Neuron (in vitro differentiated cells): ENCODE data around the gene SERP2.

ENCODE experiments used
- H2AFZ ChIP-seq: one replicate; pipeline ENCODE4 v1.6.1; 2013; ENCODE audit warnings: low read depth, mild to moderate bottlenecking, inconsistent platforms, low read length, moderate library complexity
- H3K27me3 ChIP-seq: one replicate; pipeline ENCODE4 v1.6.1; 2013; ENCODE audit warnings: low read length; ENCODE audit not compliant: insufficient read depth
- H3K36me3 ChIP-seq: one replicate; pipeline ENCODE4 v1.6.1; 2013; ENCODE audit warnings: low read length; ENCODE audit not compliant: insufficient read depth
- H3K4me1 ChIP-seq: one replicate; pipeline ENCODE4 v1.6.1; 2013; ENCODE audit warnings: low read length; ENCODE audit not compliant: insufficient read depth
- H3K4me3 ChIP-seq: 2 replicates; pipeline ENCODE4 v1.5.1; 2013; ENCODE audit warnings: mild to moderate bottlenecking, low read length, moderate library complexity
- H3K9me3 ChIP-seq: one replicate; pipeline ENCODE4 v1.6.1; 2013; ENCODE audit warnings: low read length

SERP2 gene

DNA sequence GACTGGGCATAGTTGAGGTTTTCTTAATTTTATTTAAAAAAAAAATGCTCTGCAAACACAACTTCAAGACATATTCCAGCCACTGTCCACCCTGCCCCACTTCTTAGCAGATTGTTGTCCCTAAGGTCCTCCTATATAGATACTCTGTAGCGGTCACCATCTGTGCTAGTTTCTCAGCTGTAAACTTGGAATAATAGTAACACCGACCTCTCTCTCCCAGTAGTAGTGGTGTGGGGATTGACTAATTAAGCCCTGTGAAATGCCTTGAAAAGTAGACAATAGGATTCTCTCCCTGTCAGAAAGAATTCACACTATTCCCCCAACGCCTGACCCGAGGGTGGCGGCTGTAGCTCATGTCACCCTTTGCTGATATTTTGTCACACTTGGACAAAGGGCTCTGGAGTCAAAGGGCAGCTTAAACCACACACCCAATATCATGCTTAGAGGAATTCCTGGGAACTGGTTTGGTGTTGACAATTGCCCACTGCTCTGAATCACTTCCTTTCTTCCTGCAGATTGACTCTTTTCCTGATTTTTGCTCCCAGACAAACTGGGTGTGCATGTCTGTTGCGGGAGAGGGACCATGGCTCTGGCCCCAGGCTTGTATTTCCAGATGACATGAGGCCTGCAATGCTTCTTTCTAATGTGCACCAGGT lies 9.2 kb upstream of the SERP2 start:
- H3K9me3 ChIP-seq: no peaks in the 10 kb centered on the region
- H3K4me1 ChIP-seq: peaks cover 32% of the 10 kb centered on the region
- no peak overlapping the region for H3K4me3 ChIP-seq
- no peaks in the 10 kb centered on the region for H3K36me3 ChIP-seq
- H3K27me3 ChIP-seq: no peaks in the 10 kb centered on the region
- no peak overlapping the region for H2AFZ ChIP-seq

DNA sequence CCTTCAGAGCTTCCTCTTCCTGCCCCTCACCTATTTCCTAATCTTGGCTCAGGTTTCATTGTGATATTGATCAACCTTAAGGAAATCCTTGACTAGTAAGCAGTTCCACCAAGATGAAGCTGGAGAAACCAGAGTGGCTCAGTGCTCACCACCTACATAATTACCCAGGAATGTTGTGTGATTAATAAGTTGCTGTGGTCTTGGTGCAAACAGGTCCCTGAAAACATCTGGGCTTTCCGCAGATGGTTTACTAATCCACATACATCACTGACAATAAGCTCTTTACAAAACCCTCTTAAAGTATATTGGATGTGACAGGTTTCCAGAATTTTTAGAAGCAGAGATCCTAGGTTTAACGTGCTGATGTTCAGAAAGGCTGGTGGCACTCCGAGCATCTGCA lies 8.6 kb upstream of the SERP2 start:
- H3K4me1 ChIP-seq: peaks cover 32% of the 10 kb centered on the region
- H3K27me3 ChIP-seq: no peaks in the 10 kb centered on the region
- H3K4me3 ChIP-seq: no peak overlapping the region
- no peak overlapping the region for H2AFZ ChIP-seq
- H3K36me3 ChIP-seq: no peaks in the 10 kb centered on the region
- no peaks in the 10 kb centered on the region for H3K9me3 ChIP-seq

DNA sequence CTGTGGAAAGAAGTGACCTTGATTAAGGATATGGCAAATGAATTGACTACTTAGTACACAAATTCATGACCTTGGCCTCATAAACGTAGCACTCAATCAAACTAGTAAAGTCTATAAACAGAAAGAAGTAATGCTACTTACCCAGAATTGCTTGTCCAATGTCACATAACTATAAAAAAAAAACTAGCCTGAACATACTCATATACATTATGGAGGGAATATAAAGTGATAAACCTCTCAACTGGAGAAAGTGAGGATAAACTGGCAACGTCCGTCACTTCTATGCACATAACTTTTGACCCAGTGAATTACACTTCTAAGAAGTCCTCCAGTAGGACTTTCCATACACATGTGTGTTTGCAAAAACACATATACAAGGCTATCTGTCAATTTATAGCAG lies 7.7 kb upstream of the SERP2 start:
- H2AFZ ChIP-seq: no peak overlapping the region
- H3K36me3 ChIP-seq: no peaks in the 10 kb centered on the region
- H3K4me3 ChIP-seq: no peak overlapping the region
- no peaks in the 10 kb centered on the region for H3K9me3 ChIP-seq
- H3K4me1 ChIP-seq: peaks cover 32% of the 10 kb centered on the region
- no peaks in the 10 kb centered on the region for H3K27me3 ChIP-seq

DNA sequence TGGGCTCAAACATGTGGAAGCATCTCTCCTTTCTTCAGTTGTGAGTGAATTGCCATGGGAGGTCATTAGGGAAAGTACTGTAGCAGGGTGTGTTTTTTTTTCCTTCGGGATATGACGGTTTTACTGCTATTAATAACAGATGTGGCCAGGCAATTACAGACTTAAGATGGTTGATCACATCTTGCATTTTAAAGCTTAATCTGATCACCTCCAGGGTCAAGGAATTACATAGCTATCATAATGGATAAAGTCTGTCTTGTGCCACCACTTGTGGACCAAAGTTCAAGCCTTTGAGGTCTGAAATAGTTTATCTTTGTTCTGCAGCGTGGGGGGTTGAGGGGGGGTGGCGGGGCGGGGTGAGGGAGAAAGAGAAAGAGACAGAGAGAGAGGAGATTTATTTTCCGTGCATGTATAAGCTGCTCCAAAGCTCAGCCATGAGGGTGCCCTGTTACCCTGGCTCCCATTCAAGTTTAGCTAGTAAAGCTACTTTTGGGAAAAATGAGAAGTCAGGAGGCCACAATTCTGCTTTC lies 5.5 kb upstream of the SERP2 start:
- Histone ChIP-seq H3K9me3 (peaks cover 4% of the 10 kb centered on the region), H2AFZ (no peak overlapping the region), H3K36me3 (no peaks in the 10 kb centered on the region), H3K27me3 (no peaks in the 10 kb centered on the region), H3K4me1 (peaks cover 28% of the 10 kb centered on the region), H3K4me3 (no peak overlapping the region)

DNA sequence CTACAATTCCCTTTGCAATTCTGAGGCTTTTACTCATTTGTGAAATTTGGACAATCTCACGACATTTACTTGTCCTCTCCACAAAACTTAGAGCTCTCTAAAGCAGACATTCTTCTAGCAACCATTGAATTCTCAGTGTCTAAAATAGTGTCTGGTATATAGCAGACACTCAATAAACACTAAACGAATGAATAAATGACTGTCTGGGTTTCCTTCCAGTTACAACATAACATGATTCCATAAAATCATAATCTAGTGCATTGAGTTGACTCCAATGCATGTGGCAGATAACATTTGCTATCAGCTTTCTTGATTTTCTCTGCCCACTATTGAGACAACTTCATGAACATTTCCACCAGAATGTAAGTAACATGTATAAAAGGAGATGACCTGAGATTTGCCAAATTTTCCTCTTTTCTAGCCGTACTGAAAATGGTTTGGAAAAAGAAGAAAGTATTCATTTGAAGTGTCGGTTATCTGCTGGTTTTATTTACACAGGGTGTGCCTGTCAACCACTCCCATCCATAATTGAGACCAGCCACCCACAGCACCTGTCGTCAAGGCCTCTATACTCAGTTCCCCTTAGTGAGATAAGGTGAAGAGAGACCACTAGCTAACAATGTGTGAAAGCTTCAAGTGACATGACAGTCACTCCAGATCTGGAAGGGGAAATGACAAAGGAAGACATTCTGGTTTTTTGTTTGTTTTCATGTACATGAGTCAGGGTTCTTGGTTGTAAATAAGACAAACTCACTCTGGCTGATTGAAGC lies 4.8 kb upstream of the SERP2 start:
- H3K27me3 ChIP-seq: no peaks in the 10 kb centered on the region
- no peak overlapping the region for H2AFZ ChIP-seq
- peaks cover 22% of the 10 kb centered on the region for H3K4me1 ChIP-seq
- H3K4me3 ChIP-seq: no peak overlapping the region
- no peaks in the 10 kb centered on the region for H3K36me3 ChIP-seq
- peaks cover 4% of the 10 kb centered on the region for H3K9me3 ChIP-seq

DNA sequence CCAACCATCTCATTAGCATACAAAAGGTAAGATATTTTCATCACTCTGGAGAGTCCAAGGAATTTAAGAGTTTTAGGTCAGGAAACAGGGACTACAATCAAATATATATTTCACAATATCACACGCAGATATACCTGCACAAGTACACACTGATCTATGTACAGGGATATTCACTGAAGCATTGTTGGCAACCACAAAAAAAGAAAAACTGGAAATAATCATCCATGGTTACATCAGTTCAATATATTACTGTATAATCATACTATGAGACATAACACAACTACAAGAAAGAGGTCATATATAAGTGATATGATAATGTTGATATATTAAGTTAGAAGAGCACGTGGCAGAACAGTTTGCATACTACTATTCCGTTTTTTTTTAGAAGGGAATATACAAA lies 2.2 kb upstream of the SERP2 start:
- H3K36me3 ChIP-seq: no peaks in the 10 kb centered on the region
- no peak overlapping the region for H3K4me3 ChIP-seq
- peaks cover 4% of the 10 kb centered on the region for H3K9me3 ChIP-seq
- no peak overlapping the region for H2AFZ ChIP-seq
- peaks cover 10% of the 10 kb centered on the region for H3K4me1 ChIP-seq
- no peaks in the 10 kb centered on the region for H3K27me3 ChIP-seq

DNA sequence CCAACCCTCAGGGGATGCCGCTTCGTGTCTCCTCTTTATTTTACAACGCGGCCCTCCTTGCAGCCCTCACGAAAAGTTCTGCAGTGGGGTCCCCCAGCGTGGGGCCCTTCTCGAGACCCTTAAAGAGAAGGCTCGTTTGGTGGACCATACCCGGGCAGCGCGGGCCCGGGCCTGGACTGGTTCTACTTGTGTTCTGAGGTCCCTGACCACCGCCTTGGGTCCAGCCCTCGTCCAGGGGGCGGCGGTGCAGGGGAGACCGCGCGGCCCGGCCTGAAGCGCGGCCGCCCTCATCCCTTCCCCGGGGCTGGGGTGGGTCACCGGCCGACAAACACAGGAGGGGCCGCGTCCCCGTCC lies 400 bp upstream of the SERP2 start:
- H3K4me1 ChIP-seq: peaks cover 2% of the 10 kb centered on the region
- peaks cover 4% of the 10 kb centered on the region for H3K9me3 ChIP-seq
- no peaks in the 10 kb centered on the region for H3K36me3 ChIP-seq
- H2AFZ ChIP-seq: no peak overlapping the region
- no peak overlapping the region for H3K4me3 ChIP-seq
- H3K27me3 ChIP-seq: no peaks in the 10 kb centered on the region

DNA sequence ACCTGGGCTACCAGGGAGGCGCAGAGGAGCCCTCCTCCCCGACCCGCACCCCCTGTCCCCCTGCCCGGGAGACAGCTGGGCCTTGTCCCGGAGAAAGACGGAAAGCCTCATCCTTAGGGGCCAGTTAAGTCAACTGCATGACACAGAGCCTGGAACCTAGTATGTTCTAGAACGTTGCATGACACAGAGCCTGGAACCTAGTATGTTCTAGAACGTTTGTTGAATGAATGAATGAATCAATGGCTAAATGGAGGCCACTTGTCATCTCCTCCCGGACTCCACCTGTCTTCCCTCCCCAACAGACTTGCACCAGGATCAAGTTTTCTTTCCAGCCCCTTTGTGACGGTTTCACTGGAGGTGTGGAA lies 706 bp downstream of the SERP2 start:
- Histone ChIP-seq H3K4me1 (no peaks in the 10 kb centered on the region), H3K36me3 (no peaks in the 10 kb centered on the region), H2AFZ (no peak overlapping the region), H3K27me3 (no peaks in the 10 kb centered on the region), H3K4me3 (no peak overlapping the region), H3K9me3 (peaks cover 4% of the 10 kb centered on the region)

DNA sequence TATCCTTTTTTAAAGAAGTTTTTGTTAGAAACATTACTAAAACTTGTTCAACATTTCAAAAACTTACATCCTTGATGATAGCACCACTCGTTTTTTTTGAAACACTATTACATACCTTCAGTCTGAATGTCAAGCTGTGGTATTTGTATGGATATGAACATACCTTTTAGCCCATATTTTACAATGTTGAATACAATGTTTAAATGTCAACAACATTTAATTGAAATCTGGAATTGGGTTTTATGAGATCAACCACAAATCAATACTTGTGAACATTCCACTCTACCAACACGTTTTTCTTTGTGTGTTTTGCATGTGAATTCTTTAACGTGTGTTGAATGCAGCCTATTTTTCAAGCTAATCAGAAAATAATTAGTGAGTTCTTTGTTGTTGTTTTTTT lies 4.7 kb downstream of the SERP2 start:
- no peak overlapping the region for H3K4me3 ChIP-seq
- no peaks in the 10 kb centered on the region for H3K36me3 ChIP-seq
- no peak overlapping the region for H2AFZ ChIP-seq
- H3K4me1 ChIP-seq: no peaks in the 10 kb centered on the region
- no peaks in the 10 kb centered on the region for H3K9me3 ChIP-seq
- no peaks in the 10 kb centered on the region for H3K27me3 ChIP-seq

DNA sequence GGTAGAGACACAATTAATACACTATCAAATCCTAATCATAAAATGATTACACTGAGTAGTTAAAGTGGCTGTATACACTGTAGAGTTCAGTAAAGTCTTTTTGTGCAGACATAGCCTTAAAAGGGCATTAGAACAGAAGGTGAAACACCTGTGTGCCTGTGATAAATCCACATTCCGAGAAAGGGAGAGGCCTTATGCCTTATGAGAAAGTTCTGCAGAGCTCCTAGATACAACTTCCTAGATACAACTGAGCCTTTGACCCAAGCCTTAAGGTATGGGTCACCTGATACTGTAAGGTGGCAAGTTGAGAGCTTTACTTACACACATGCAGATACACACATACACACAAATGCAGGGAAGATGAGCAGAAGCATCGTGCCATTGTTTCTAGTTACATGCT lies 6.3 kb downstream of the SERP2 start:
- Histone ChIP-seq H3K4me1 (peaks cover 6% of the 10 kb centered on the region), H2AFZ (no peak overlapping the region), H3K9me3 (no peaks in the 10 kb centered on the region), H3K4me3 (no peak overlapping the region), H3K36me3 (no peaks in the 10 kb centered on the region), H3K27me3 (no peaks in the 10 kb centered on the region)

DNA sequence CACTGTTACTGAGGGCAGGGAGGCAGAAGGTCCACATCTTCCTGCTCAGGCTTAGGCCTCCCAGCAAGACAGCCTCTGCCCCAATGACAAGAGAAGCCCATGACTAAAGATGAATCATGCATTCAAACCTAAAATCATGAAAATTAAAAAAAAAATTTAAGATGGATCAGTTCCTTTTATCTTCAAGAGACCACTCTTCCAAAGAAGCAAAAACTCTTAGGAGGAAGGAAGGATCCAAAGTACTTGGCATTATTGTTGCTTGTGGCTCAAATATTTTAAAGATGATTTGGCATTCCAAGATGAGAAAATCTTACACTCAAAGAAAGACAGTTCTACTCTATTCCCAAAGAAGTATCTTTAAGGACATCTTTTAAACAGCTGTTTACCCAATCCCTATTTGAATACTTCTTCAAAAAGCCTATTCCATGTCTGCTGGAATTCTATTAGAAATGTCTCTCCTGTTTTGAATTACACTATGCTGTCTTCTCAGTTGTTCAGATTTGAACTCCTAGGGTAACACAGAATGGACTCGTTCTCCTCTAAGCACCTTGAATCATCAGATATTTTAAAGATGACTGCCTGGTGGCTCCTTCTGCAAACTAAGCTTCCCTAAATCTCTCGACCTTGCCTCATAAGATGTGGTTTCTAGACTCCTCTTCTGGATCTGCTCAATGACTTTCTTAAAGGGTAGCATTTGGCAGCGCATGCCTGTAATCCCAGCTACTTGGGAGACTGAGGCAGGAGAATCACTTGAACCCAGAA lies 7.0 kb downstream of the SERP2 start:
- no peak overlapping the region for H3K4me3 ChIP-seq

DNA sequence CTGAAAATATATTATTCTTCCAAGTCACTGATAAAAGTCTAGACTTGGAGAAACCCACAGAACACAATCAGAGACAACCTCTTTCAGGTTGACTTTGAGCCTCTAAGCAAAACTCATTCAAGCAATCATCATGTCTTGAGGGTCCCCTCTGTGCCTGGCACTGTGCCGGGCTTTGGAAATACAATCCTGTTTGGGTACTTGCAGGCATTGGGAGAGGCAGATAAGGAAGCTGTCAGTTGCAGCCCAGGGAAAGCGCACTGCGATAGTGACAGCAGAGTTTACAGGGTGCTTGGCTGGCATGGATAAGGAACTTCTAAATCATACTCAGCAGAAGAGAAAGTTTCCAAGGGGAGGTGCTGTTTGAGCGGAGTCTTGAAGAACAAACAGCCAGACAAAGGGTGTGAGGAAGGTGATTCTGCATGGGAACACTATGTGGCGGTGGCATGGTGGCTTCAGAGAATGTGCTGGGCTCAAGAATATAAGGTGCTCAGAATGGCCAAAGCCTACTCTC lies 9.1 kb downstream of the SERP2 start:
- Histone ChIP-seq H3K4me3 (no peak overlapping the region), H3K9me3 (no peaks in the 10 kb centered on the region), H3K27me3 (no peaks in the 10 kb centered on the region), H2AFZ (no peak overlapping the region), H3K36me3 (no peaks in the 10 kb centered on the region), H3K4me1 (peaks cover 8% of the 10 kb centered on the region)

More for the DNA sequence above, 7.0 kb downstream of the SERP2 start:
- H3K27me3 ChIP-seq: no peaks in the 10 kb centered on the region
- H2AFZ ChIP-seq: no peak overlapping the region
- H3K36me3 ChIP-seq: no peaks in the 10 kb centered on the region
- H3K9me3 ChIP-seq: no peaks in the 10 kb centered on the region
- peaks cover 6% of the 10 kb centered on the region for H3K4me1 ChIP-seq

DNA sequence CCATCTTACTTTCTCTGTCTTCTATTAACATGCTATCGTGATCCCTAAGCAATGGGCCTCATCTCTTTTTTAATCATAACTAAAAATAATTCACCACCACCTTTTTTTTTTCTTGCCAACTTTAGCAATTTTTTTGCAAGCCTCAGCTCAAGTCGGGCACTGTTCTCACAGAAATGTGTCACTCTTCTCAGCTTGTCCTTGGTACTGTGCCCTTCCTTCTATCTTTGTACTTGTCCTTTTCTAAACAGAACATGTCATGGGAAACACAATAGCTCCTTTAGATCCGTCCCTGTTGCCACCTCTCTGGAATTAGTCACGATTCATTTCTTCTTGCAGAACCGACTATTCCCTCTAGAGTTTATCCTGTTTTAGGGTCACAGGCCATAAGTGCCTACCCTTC lies 10.3 kb downstream of the SERP2 start:
- Histone ChIP-seq H3K9me3 (no peaks in the 10 kb centered on the region), H3K4me3 (no peak overlapping the region), H3K4me1 (peaks cover 18% of the 10 kb centered on the region), H2AFZ (no peak overlapping the region), H3K27me3 (no peaks in the 10 kb centered on the region), H3K36me3 (no peaks in the 10 kb centered on the region)
